Dorsolateral prefrontal cortex (tissue), 118 donors: ENCODE data around the gene RUFY2. TPM values are rescaled to one million over a fixed set of nuclear protein-coding genes. Genes with fewer than 3 reads are reported as not detected.

ENCODE experiments used
- total RNA-seq, 120 experiments: library from RNA; stranded (reverse); gene quantifications; one replicate each; pipeline versions ENCODE4 v1.2.3 to v1.2.4, GENCODE V29; 2022

RUFY2 gene
- total RNA-seq, 120 experiments from 2014 or later = 64.5 to 128 (median 91.0) TPM

Other genes with a start within 250 kb of the RUFY2 start
- 1 to 10 TPM in 108 of 120 experiments, under 1 TPM in 11, not detected in 1; 0.42 to 7.0 (median 2.2) TPM for gene ATOH7, start 175.2 kb downstream of the RUFY2 start, total RNA-seq
- 100 to 1,000 TPM in 113 of 120 experiments, 10 to 100 TPM in 7; 77.7 to 201 (median 131) TPM for gene HNRNPH3, start 75.2 kb downstream of the RUFY2 start, total RNA-seq
- gene PBLD, start 74.3 kb downstream of the RUFY2 start, total RNA-seq = 10 to 100 TPM in 20 of 120 experiments, 1 to 10 TPM in 100; 2.8 to 18.0 (median 7.7) TPM
- gene DNA2, start 64.7 kb upstream of the RUFY2 start, total RNA-seq = 10 to 100 TPM in 92 of 120 experiments, 1 to 10 TPM in 28; 5.6 to 23.6 (median 12.6) TPM
- 100 to 1,000 TPM in 1 of 120 experiments, 10 to 100 TPM in 119; 40.7 to 100 (median 67.1) TPM for gene SLC25A16, start 120.2 kb upstream of the RUFY2 start, total RNA-seq
- 1 to 10 TPM; 4.6 to 9.9 (median 7.4) TPM for gene TET1, start 153.1 kb upstream of the RUFY2 start, total RNA-seq